Adrenal gland (tissue), 12 donors: ENCODE measurements around the gene VCP. TPM values are rescaled to one million over a fixed set of nuclear protein-coding genes. Genes with fewer than 3 reads are reported as not detected.

ENCODE experiments used
- DNase-seq, 7 donors: peaks; one replicate each; pipeline ENCODE4 v3.0.0-alpha.2; 2019 to 2020
- H3K27ac ChIP-seq, 5 donors: fragments of 200-600 bp; sonication (generic) in 4 of 5; 1 replicate in 3 of 5; 2 replicates in 2 of 5; pipeline versions ENCODE4 v1.5.1 to v1.8.0; 2016 to 2020; ENCODE audit warnings: mild to moderate bottlenecking in 1 of 5
- H3K27me3 ChIP-seq: fragments of 200-600 bp; 2 replicates; pipeline ENCODE4 v1.8.0; 2021
- H3K36me3 ChIP-seq, 2 donors: fragments of 200-600 bp; replicated peaks in 1 of 2; 1 replicate in 1 of 2; 2 replicates in 1 of 2; pipeline versions ENCODE4 v1.5.1 to v1.8.0; 2018 to 2022
- H3K4me1 ChIP-seq, 2 donors: fragments of 200-600 bp; replicated peaks in 1 of 2; 1 replicate in 1 of 2; 2 replicates in 1 of 2; pipeline versions ENCODE4 v1.5.1 to v1.8.0; 2018 to 2021
- H3K4me3 ChIP-seq, 4 donors: fragments of 200-600 bp; sonication (generic) in 3 of 4; one replicate each; pipeline ENCODE4 v1.5.1; 2016 to 2018
- H3K9me3 ChIP-seq, 3 donors: fragments of 200-600 bp; sonication (generic) in 1 of 3; replicated peaks in 1 of 3; 1 replicate in 2 of 3; 2 replicates in 1 of 3; pipeline versions ENCODE4 v1.5.1 to v1.8.0; 2016 to 2021
- CTCF ChIP-seq, 6 experiments: fragments of 450-650 bp in 4 of 6; fragments of 200-600 bp in 2 of 6; sonication (generic) in 1 of 6; IDR thresholded peaks; 1 replicate in 5 of 6; 2 replicates in 1 of 6; pipeline versions ENCODE4 v1.5.1 to v1.8.0; 2016 to 2021; ENCODE audit warnings: antibody characterized with exemption in 6 of 6, mild to moderate bottlenecking in 2 of 6, moderate library complexity in 1 of 6
- POLR2A ChIP-seq, 2 donors: fragments of 450-650 bp; IDR thresholded peaks; one replicate each; pipeline ENCODE4 v1.6.1; 2017; ENCODE audit warnings: antibody characterized with exemption in 2 of 2, mild to moderate bottlenecking in 2 of 2, moderate library complexity in 1 of 2
- WGBS, 4 donors: extraction: QIAGEN DNeasy Blood & Tissue Kit in 2 of 4; methylation state at CpG; one replicate each; pipeline versions ENCODE4 v1.1.5 to v1.1.7; 2013 to 2017; 5-methylcytosine and 5-hydroxymethylcytosine counted together
- intact Hi-C, 2 donors: fragments of 100-400 bp; cut with DNase I; formaldehyde crosslinking; loops; one replicate each; pipeline versions ENCODE4 v1.14.1 to v1.15.0; 2022 to 2023
- polyA plus RNA-seq, 3 donors: library from polyadenylated mRNA; stranded (reverse); fragments of 200-250 nt in 2 of 3; fragments of 350-450 nt in 1 of 3; fragmentation: Illumina TruSeq in 1 of 3; extraction: RNeasy Lipid Tissue Mini Kit (QIAGEN cat#74804) in 1 of 3; gene quantifications; one replicate each; pipeline ENCODE4 v1.2.3, GENCODE V29; 2013 to 2014
- total RNA-seq, 9 donors: library from RNA; depleted of rRNA in 4 of 9; stranded (reverse); fragments of >200 nt in 4 of 9; fragments of 120-200 nt in 1 of 9; fragmentation: NEBNext Ultra II Directional in 1 of 9; extraction: Animal tissue kit (Norgen Biotek cat#: 25700) in 1 of 9; gene quantifications; one replicate each; pipeline versions ENCODE4 v1.1.0 to v1.2.4, GENCODE V29; 2013 to 2023
- donor health status: healthy with polysubstance abuse.
- donor health status: Bipolar disorder and iron deficiency.
- donor health status: DM: yes; HTN: yes; CAD: no.
- donor health status: DM: no; HTN: no; CAD: no.
- donor health status: DM: no; HTN: no; CAD: no.
- donor health status: DM: yes; HTN: yes; CAD: no.

The VCP gene
- total and polyA plus RNA-seq, 12 donors = 65.1 to 555 (median 251) TPM

- Histone ChIP-seq H3K4me1 (peaks cover 7 to 18% of the 10 kb centered on the region in 2 donors), H3K27ac (peak within 1 kb of the TSS; percentile 54 to 89 (median 70)), H3K36me3 (peaks cover 0 to 60% of the 10 kb centered on the region in 2 donors), H3K27me3 (no peaks in the 10 kb centered on the region), H3K4me3 (peak within 1 kb of the TSS; percentile 42 to 78 (median 62)), H3K9me3 (no peaks in the 10 kb centered on the region)
- peak; percentile 43 to 66 for TF ChIP-seq POLR2A (IDR thresholded peaks at IDR 0.05)
- no peak for TF ChIP-seq CTCF (IDR thresholded peaks at IDR 0.05)
- 0 to 1% (median 1%) methylated on average over 29 to 57 of the region's 57 CpGs for WGBS, 4 donors
- intact Hi-C loops = no loop called here
- peak; percentile 92 to 99 (median 97) for DNase-seq
Observed at GRCh38 chr9:35102769-35103659, 30.6 kb upstream of the VCP start, which contains the start of gene STOML2. STOML2 (minus strand) TSS chr9:35103131; CDS start chr9:35103094, 37 bp downstream.

- Histone ChIP-seq H3K4me3 (peak overlapping the region; percentile 42 to 78 (median 62)), H3K4me1 (peaks cover 7 to 18% of the 10 kb centered on the region in 2 donors), H3K27ac (peak overlapping the region in 4 of 5 donors; percentile 63 to 89 (median 77)), H3K27me3 (no peaks in the 10 kb centered on the region), H3K36me3 (peaks cover 0 to 54% of the 10 kb centered on the region in 2 donors), H3K9me3 (no peaks in the 10 kb centered on the region)
- no peak for DNase-seq
- WGBS, 4 donors = 2 to 34% (median 4%) methylated on average over 2 to 10 of the region's 10 CpGs
- no peak for TF ChIP-seq CTCF (IDR thresholded peaks at IDR 0.05)
- TF ChIP-seq POLR2A (IDR thresholded peaks at IDR 0.05) = no peak
- intact Hi-C loops = no loop called here
Observed at GRCh38 chr9:35102465-35102768, 30.0 kb upstream of the VCP start.

GRCh38 chr9:35097573-35097972 is 25.1 kb upstream of the VCP start:
- no peaks in the 10 kb centered on the region for H3K27me3 ChIP-seq
- no peak overlapping the region for H3K27ac ChIP-seq
- H3K4me1 ChIP-seq = peaks cover 14 to 21% of the 10 kb centered on the region in 2 donors
- peaks cover 0 to 37% of the 10 kb centered on the region in 2 donors for H3K36me3 ChIP-seq
- no peak overlapping the region for H3K4me3 ChIP-seq
- WGBS, 4 donors = 71 to 90% (median 81%) methylated on average over 3 of the region's 3 CpGs
- peak in 1 of 7 donors; percentile 7 for DNase-seq
- intact Hi-C loops = loop anchor here (5.0 to 10.0 kb wide), 3 partner anchors 113 to 200 kb away; partner anchors contain the start of gene DNAJB5 (in 1 of the 2)
- H3K9me3 ChIP-seq = no peaks in the 10 kb centered on the region
- no peak for TF ChIP-seq POLR2A (IDR thresholded peaks at IDR 0.05)
- TF ChIP-seq CTCF (IDR thresholded peaks at IDR 0.05) = no peak

- H3K36me3 ChIP-seq = peaks cover 0 to 49% of the 10 kb centered on the region in 2 donors
- H3K9me3 ChIP-seq = no peaks in the 10 kb centered on the region
- DNase-seq = peak; percentile 87 to 94 (median 92)
- peak within 1 kb of the TSS; percentile 47 to 97 (median 91) for H3K4me3 ChIP-seq
- peak within 1 kb of the TSS; percentile 92 to 99 (median 97) for H3K27ac ChIP-seq
- TF ChIP-seq POLR2A (IDR thresholded peaks at IDR 0.05) = peak; percentile 67 to 71
- peak; percentile 47 to 91 (median 82) for TF ChIP-seq CTCF (IDR thresholded peaks at IDR 0.05)
- no peaks in the 10 kb centered on the region for H3K27me3 ChIP-seq
- intact Hi-C loops = loop anchor here (5.0 to 10.0 kb wide), 3 partner anchors 111 to 199 kb away; partner anchors contain the start of gene DNAJB5 (in 1 of the 2)
- 0 to 1% (median 0%) methylated on average over 28 to 53 of the region's 53 CpGs for WGBS, 4 donors
- H3K4me1 ChIP-seq = peaks cover 7 to 10% of the 10 kb centered on the region in 2 donors
Observed at GRCh38 chr9:35096035-35096849, 23.8 kb upstream of the VCP start, which contains the start of gene PIGO. PIGO (minus strand) TSS chr9:35096591; CDS start chr9:35095565, 1,026 bp downstream.
